GM13977 (cell line): ENCODE measurements around the gene C1orf226.
A peak's percentile ranks its signal among the peaks of the same experiment; 100 is the strongest.

Experiments used
- DNase-seq: peaks from one replicate; pipeline ENCODE4 v3.0.0; 2012; ENCODE audit warnings: low spot score
- in situ Hi-C: fragments of 300-500 bp; cut with MboI; formaldehyde crosslinking; loops from one replicate; pipeline ENCODE4 v1.12.0; 2022; ENCODE audit warnings: low sequenced_read_pairs, low pct_unique_long_range_greater_than_20kb, mixed read lengths, inconsistent platforms; ENCODE audit not compliant: unreplicated experiment
- TF ChIP-seq, protein P1 (sequence below): IDR thresholded peaks from 2 replicates; pipeline ENCODE4 v1.5.1; 2012; ENCODE audit warnings: mild to moderate bottlenecking, control low read depth; ENCODE audit not compliant: insufficient read depth; ENCODE audit errors: extremely low read depth, missing control alignments

The C1orf226 gene

DNA sequence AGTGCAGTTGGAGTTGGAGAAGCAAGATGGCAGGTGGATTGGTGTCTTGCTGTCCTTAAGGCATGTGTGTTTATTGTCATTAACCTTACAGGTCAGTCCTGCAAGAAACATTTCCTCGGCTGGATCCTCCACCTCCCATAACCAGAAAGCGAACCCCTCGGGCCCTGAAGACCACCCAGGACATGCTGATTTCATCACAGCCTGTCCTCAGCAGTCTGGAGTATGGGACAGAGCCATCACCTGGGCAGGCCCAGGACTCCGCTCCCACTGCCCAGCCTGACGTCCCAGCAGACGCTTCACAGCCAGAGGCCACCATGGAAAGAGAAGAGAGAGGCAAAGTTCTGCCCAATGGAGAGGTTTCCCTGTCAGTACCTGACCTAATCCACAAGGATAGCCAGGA lies 1.6 kb downstream of the C1orf226 start:
- DNase-seq = no peak
- TF ChIP-seq, protein P1, sequence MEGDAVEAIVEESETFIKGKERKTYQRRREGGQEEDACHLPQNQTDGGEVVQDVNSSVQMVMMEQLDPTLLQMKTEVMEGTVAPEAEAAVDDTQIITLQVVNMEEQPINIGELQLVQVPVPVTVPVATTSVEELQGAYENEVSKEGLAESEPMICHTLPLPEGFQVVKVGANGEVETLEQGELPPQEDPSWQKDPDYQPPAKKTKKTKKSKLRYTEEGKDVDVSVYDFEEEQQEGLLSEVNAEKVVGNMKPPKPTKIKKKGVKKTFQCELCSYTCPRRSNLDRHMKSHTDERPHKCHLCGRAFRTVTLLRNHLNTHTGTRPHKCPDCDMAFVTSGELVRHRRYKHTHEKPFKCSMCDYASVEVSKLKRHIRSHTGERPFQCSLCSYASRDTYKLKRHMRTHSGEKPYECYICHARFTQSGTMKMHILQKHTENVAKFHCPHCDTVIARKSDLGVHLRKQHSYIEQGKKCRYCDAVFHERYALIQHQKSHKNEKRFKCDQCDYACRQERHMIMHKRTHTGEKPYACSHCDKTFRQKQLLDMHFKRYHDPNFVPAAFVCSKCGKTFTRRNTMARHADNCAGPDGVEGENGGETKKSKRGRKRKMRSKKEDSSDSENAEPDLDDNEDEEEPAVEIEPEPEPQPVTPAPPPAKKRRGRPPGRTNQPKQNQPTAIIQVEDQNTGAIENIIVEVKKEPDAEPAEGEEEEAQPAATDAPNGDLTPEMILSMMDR = no peak
- in situ Hi-C loops = no loop called here

DNA sequence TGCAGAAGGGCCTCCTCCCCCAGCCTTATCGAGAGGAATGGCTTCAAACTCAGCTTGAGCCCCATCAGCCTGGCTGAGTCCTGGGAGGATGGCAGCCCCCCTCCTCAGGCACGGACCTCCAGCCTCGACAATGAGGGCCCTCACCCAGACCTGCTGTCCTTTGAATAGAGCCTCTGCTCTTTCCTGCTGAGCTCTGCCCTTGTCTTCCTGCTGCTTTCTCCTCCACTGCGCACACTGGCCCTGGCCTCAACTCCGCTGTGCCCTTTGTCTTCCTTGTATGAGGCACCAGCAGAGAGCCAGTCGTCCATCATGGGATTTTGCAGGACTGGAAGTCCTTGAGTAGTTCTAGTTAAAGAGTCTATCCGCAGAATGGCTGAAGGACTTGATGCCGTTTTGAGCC lies 2.0 kb downstream of the C1orf226 start:
- DNase-seq = no peak
- in situ Hi-C loops = no loop called here
- TF ChIP-seq, protein P1 = no peak

DNA sequence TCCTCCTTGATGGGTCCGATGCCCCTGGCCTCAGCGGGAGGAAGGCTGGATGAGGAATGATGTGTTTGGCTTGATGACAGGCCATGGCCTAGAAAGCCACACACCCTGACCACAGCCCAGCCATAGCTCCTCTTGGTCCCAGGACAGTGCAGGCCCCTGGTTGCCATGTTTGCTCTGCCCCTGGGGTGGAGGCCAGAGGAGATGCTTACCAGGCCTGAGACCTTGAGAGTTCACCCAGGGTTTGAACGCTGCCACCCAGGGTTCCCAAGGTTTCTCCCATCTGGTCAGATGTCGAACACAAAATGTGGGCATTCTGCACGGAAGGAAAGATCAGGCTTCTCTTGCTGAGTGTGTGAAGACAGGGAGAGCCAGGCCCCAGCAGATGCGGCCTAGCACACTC lies 2.6 kb downstream of the C1orf226 start:
- TF ChIP-seq, protein P1 = no peak
- DNase-seq = no peak
- in situ Hi-C loops = no loop called here

DNA sequence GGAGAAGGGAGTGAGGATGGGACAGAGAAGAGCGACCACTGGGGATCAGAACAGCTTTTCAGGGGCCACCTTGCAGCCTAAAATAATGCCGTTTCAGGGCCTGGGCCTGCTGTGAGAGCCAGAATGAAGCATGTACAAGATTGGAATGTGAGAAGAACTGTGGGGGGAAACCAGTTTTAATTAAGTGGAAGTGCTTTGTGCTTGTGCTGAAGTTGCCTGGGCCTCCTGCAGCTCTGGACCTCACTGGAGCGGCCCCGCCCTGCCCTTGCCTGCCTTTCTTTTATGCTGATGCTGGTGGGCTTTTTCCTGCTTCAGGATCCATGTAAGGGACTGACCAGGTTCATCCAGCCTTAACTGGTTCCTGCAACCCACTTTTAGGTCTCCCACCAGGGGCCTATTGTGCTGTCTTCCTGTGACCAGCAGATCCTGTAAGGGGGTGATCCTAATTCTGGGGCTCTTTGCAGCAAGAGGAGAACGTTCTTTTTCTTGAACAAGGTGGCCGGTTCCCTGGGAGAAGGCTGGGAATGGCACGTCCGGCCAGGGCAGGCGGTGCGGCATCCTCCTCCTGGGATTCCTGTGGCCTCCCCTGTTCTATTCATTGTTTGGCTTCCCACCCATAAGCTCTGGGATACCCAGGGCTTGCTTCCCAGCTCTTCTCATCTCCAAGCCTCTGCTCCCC lies 3.2 kb downstream of the C1orf226 start:
- TF ChIP-seq, protein P1 = no peak
- no peak for DNase-seq
- in situ Hi-C loops = no loop called here

DNA sequence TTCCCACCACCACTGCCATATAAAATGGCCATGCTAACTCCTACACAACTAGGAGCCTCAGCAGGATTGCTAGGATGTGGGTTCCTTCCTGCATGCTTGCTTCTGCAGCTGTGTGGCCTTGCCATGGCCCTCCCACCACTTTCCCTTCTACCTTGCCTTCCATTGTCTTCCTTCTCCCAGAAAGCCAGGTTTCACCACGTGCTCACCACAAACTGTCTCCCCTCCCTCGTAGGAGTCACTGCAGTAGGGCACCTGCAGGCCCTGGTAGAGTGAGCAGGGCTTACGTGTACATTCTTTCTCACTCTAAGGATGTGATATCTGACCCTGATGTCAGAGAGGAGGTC lies 3.7 kb downstream of the C1orf226 start:
- TF ChIP-seq, protein P1 = no peak
- peak; percentile 2 for DNase-seq
- in situ Hi-C loops = no loop called here

DNA sequence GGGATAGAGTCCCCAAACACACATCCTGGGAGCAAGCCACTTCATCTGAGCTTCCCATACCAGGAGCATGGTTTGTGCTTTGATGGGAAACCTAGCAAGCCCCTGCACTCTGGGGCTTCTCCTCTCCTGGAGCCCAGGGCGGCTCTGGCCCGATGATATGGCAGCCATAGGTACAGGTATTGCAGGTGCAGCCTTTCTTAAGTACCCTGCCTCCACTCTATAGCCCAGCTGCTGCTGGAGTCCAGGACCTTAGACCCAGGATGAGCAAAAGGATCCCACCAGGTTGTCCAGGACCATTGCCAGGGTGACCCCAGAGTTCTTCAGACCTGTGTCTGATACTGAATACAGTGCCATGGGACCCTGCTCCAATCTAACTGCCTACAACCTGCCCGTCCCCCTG lies 4.2 kb downstream of the C1orf226 start:
- TF ChIP-seq, protein P1 = no peak
- in situ Hi-C loops = no loop called here

More for the DNA sequence above, 4.2 kb downstream of the C1orf226 start:
- DNase-seq = peak; percentile 5
